ENCODE data around the gene PATE3. TPM values are rescaled to one million over a fixed set of nuclear protein-coding genes. Genes with fewer than 3 reads are reported as not detected.

The PATE3 gene
- total and polyA plus RNA-seq, 2 experiments from 2014 or later: not detected

DNA sequence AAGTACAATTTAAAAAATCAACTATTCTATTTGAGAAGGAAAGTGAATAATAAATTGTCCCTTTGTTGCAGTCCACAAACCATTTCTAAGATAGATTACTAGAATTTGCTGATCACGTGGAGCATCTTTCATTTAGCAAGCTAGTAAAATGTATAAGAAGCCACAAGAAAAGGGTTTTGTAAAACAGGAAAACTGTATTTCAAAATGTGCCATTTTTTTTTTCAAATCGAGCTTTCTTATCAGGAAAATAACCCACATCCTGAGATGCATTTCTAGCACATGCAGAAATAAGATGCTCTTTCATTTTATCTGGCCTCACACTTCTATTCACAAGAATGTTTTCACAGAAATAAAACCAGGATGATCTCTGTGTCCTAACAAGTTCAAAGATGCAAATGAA lies 3.2 kb upstream of the PATE3 start:
- H3K4me1 ChIP-seq (ENCODE audit: low read depth): no peaks in the 10 kb centered on the region

DNA sequence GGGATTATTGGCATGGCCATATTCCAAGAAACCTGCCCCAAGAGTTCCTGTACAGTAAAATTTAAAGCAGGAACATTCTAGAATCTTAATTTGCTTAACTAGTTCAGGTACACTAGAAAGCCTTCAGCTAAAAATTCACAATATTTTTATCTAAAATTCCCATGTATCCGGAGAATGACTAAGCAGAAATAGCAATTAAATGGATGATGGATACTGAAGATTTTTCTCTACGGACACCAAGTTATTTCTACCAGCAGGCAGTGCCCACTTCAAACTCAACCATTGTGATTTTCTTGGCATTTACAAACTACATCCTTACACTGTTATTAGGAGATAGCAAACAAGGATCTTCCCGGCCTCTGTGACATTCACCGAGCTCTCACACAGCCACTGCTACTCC lies 2.9 kb downstream of the PATE3 start:
- no peak for DNase-seq (ENCODE audit: low read depth in 1 of 2, low spot score in 1 of 2)
- no peaks in the 10 kb centered on the region for H3K4me1 ChIP-seq (ENCODE audit: low read depth)
- H3K27me3 ChIP-seq: no peaks in the 10 kb centered on the region
- no peaks in the 10 kb centered on the region for H3K36me3 ChIP-seq
- no peak for TF ChIP-seq CTCF (IDR thresholded peaks at IDR 0.05; ENCODE audit: low read depth, low read length)
- no peak overlapping the region for H3K4me3 ChIP-seq
- H3K9me3 ChIP-seq (ENCODE audit: low read depth): no peaks in the 10 kb centered on the region
- no peak overlapping the region for H3K27ac ChIP-seq

More for the DNA sequence above, 3.2 kb upstream of the PATE3 start:
- Histone ChIP-seq H3K27me3 (no peaks in the 10 kb centered on the region), H3K9me3 (ENCODE audit: low read depth) (no peaks in the 10 kb centered on the region), H3K4me3 (no peak overlapping the region), H3K36me3 (no peaks in the 10 kb centered on the region), H3K27ac (no peak overlapping the region)
- no peak for TF ChIP-seq CTCF (IDR thresholded peaks at IDR 0.05; ENCODE audit: low read depth, low read length)
- peak in 1 of 2 donors; percentile 21 for DNase-seq (ENCODE audit: low read depth in 1 of 2, low spot score in 1 of 2)

DNA sequence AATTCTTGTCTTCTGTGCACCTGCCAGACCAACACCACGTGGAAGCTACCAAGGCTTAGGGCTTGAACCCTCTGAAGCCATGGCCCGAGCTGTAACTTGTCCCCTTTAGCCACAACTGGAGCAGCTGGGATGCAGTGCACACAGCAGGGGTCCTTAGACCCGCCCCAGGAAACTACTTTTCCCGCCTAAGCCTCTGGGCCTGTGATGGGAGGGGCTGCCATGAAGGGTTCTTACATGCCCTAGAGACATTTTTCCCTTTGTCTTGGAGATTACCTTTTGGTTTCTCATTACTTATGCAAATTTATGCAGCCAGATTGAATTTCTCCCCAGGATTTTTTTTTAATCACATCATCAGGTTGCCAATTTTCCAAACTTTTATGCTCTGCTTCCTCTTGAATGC lies 9.7 kb downstream of the PATE3 start:
- no peak for DNase-seq (ENCODE audit: low read depth in 1 of 2, low spot score in 1 of 2)
- Histone ChIP-seq H3K27ac (no peak overlapping the region), H3K36me3 (no peaks in the 10 kb centered on the region), H3K4me3 (no peak overlapping the region), H3K27me3 (no peaks in the 10 kb centered on the region), H3K4me1 (ENCODE audit: low read depth) (no peaks in the 10 kb centered on the region), H3K9me3 (ENCODE audit: low read depth) (peaks cover 5% of the 10 kb centered on the region)
- TF ChIP-seq CTCF (IDR thresholded peaks at IDR 0.05; ENCODE audit: low read depth, low read length): no peak

GRCh38 chr11:125799808-125800207 lies 11.9 kb downstream of the PATE3 start:
- DNase-seq (ENCODE audit: low read depth in 1 of 2, low spot score in 1 of 2): no peak
- Histone ChIP-seq H3K4me1 (ENCODE audit: low read depth) (no peaks in the 10 kb centered on the region), H3K9me3 (ENCODE audit: low read depth) (peaks cover 5% of the 10 kb centered on the region), H3K4me3 (no peak overlapping the region), H3K36me3 (no peaks in the 10 kb centered on the region), H3K27ac (no peak overlapping the region), H3K27me3 (no peaks in the 10 kb centered on the region)
- TF ChIP-seq CTCF (IDR thresholded peaks at IDR 0.05; ENCODE audit: low read depth, low read length): no peak

DNA sequence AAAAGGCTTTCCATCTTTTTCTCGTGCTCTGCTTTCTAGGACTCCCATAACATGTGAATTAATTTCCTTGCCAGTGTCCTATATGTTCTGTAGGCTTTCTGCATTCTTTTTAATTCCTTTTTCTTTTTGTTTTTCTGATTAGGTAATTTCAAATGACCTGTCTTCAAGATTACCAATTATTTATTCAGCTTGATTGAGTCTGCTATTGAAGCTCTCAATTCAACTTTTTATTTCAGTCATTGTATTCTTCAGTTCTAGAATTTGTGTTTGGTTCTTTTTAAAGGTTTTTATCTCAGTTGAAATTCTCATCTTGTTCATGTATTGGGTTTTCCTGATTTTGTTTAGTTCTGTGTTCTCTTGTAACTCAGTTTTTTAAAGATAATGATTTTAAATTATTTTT lies 14.5 kb downstream of the PATE3 start:
- Histone ChIP-seq H3K36me3 (no peaks in the 10 kb centered on the region), H3K4me3 (no peak overlapping the region), H3K27me3 (no peaks in the 10 kb centered on the region), H3K4me1 (ENCODE audit: low read depth) (no peaks in the 10 kb centered on the region), H3K9me3 (ENCODE audit: low read depth) (peaks cover 5% of the 10 kb centered on the region), H3K27ac (no peak overlapping the region)
- TF ChIP-seq CTCF (IDR thresholded peaks at IDR 0.05; ENCODE audit: low read depth, low read length): no peak
- DNase-seq (ENCODE audit: low read depth in 1 of 2, low spot score in 1 of 2): no peak

DNA sequence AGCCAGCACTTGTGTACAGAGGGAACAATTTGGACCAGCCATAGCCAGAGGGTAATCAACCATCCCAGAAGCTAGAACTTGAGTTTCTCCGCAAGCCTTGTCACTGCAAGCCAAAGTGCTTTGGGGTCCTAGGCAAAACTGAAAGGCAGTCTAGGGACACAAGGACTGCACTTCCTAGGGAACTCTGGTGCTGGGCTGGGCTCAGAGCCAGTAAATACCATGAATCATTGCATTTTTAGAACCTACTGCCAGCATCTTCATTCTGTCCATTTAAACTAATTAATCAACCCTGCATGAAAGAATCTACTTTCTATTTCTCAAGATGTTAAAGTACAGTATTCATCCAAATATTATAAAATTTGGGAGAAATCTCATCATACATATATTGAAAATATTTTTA lies 20.0 kb downstream of the PATE3 start:
- DNase-seq (ENCODE audit: low read depth in 1 of 2, low spot score in 1 of 2): peak in 1 of 2 donors; percentile 37
- H3K36me3 ChIP-seq: no peaks in the 10 kb centered on the region

More for the DNA sequence above, 20.0 kb downstream of the PATE3 start:
- TF ChIP-seq CTCF (IDR thresholded peaks at IDR 0.05; ENCODE audit: low read depth, low read length): no peak
- Histone ChIP-seq H3K9me3 (ENCODE audit: low read depth) (no peaks in the 10 kb centered on the region), H3K27ac (no peak overlapping the region), H3K4me1 (ENCODE audit: low read depth) (no peaks in the 10 kb centered on the region), H3K27me3 (no peaks in the 10 kb centered on the region), H3K4me3 (no peak overlapping the region)
